Heart right ventricle (tissue), 16 donors: ENCODE measurements around the gene DDX10. TPM values are rescaled to one million over a fixed set of nuclear protein-coding genes. Genes with fewer than 3 reads are reported as not detected.

Experiments
- ATAC-seq, 8 donors: fragments of 200-7000 bp; cut with Tn5 transposase; one replicate each; pipeline ENCODE4 v1.9.1; 2020; ENCODE audit warnings: mild to moderate bottlenecking in 8 of 8, moderate library complexity in 8 of 8, moderate number of reproducible peaks in 1 of 8
- DNase-seq, 2 donors: peaks; one replicate each; pipeline ENCODE4 v3.0.0-alpha.2; 2020
- H3K27ac ChIP-seq, 10 donors: fragments of 200-600 bp; sonication (generic) in 2 of 10; one replicate each; pipeline versions ENCODE4 v1.5.0 to v1.8.0; 2020 to 2022; ENCODE audit warnings: mild to moderate bottlenecking in 3 of 10
- H3K27me3 ChIP-seq, 7 donors: fragments of 200-600 bp; one replicate each; pipeline ENCODE4 v1.8.0; 2021 to 2022; ENCODE audit warnings: mild to moderate bottlenecking in 2 of 7
- H3K36me3 ChIP-seq, 9 donors: fragments of 200-600 bp; sonication (generic) in 1 of 9; one replicate each; pipeline versions ENCODE4 v1.5.0 to v1.8.0; 2020 to 2022; ENCODE audit warnings: mild to moderate bottlenecking in 2 of 9
- H3K4me1 ChIP-seq, 9 donors: fragments of 200-600 bp; sonication (generic) in 1 of 9; one replicate each; pipeline versions ENCODE4 v1.5.0 to v1.8.0; 2020 to 2022; ENCODE audit warnings: mild to moderate bottlenecking in 4 of 9
- H3K4me3 ChIP-seq, 10 donors: fragments of 200-600 bp; sonication (generic) in 2 of 10; one replicate each; pipeline versions ENCODE4 v1.5.0 to v1.8.0; 2020 to 2022; ENCODE audit warnings: mild to moderate bottlenecking in 7 of 10, moderate library complexity in 2 of 10
- H3K9me3 ChIP-seq, 11 donors: fragments of 200-600 bp in 10 of 11; sonication (generic) in 2 of 11; one replicate each; pipeline versions ENCODE4 v1.5.0 to v1.8.0; 2013 to 2022; ENCODE audit warnings: mild to moderate bottlenecking in 2 of 11, control low read depth in 1 of 11, moderate library complexity in 1 of 11
- WGBS, 2 donors: extraction: QIAGEN DNeasy Blood & Tissue Kit; methylation state at CpG; one replicate each; pipeline ENCODE4 v1.1.7; 2013; ENCODE audit warnings: inconsistent platforms in 1 of 2; 5-methylcytosine and 5-hydroxymethylcytosine counted together
- intact Hi-C, 10 donors: fragments of 100-400 bp; cut with DNase I; formaldehyde crosslinking; loops; one replicate each; pipeline versions ENCODE4 v1.11.1 to v1.14.2; 2022
- polyA plus RNA-seq, 2 donors: library from polyadenylated mRNA; stranded (reverse); fragments of 200-250 nt; gene quantifications; one replicate each; pipeline ENCODE4 v1.2.3, GENCODE V29; 2013
- total RNA-seq, 10 donors: library from RNA; stranded (reverse); fragmentation: NEBNext Ultra II Directional in 3 of 10; extraction: Animal tissue kit (Norgen Biotek cat#: 25700) in 3 of 10; gene quantifications; one replicate each; pipeline versions ENCODE4 v1.2.1 to v1.2.4, GENCODE V29; 2021 to 2023
- TF ChIP-seq, protein P1 (sequence below), 9 donors: fragments of 200-600 bp; sonication (generic) in 2 of 9; IDR thresholded peaks; one replicate each; pipeline versions ENCODE4 v1.5.0 to v1.8.0; 2021 to 2022; ENCODE audit warnings: antibody characterized with exemption in 9 of 9, mild to moderate bottlenecking in 5 of 9, moderate library complexity in 1 of 9
- donor health status: Arrhythmogenic right ventricular cardiomyopathy.
- donor health status: ischemic (EF 13 %, LVEDD 7.1; RV severe dilation, severe dysfunction).
- donor health status: healthy with polysubstance abuse.
- donor health status: DM: no; HTN: yes; CAD: no.
- donor health status: DM: no; HTN: no; CAD: no.
- donor health status: ischemic (EF 25% LVEDD 6.9; RV normal size, moderate dysfunction).
- donor health status: ischemic (EF 25% LVEDD 5.7; RV mildly dilated, moderate dysfunction).
- donor health status: healthy.
- donor health status: DM: yes; HTN: yes; CAD: no.
- donor health status: Ischemic cardiomyopathy.
- donor health status: ischemic (EF 35%, LVEDD 5.7; RV mildly dilated, moderate dysfunction).
- donor health status: nonischemic (EF 11% LVEDD 7.7; RV severe dilation, severe dysfunction).
- donor health status: DM: yes; HTN: yes; CAD: no.
- donor health status: PGD.
- donor health status: ischemic (EF 29% LVEDD 5.4; RV normal size, mild dysfunction).
- donor health status: nonischemic (EF 23%, LVEDD 6.1; RV moderate dilation, normal function).

Gene DDX10
- total and polyA plus RNA-seq, 12 donors = 9.3 to 15.3 (median 11.5) TPM

DNA sequence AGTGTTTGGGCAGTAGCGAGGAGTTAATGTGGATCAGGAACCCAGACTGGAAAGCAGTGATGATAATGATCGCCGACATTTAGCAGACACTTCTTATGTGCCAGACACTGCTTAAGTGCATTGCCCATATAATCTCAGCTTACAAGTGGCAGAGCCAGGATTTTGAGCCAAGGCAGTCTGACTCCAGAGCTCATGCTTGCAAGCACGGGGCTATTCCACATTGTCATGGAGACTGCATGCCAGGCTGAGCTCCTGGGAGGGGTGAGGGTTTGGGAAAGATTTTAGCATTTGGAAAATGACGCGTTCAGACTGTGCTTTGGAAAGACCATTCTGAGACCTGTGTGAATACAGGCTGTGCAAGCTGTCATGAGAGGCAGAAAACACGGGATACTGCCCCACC lies 302.7 kb downstream of the DDX10 start:
- 41 to 52% methylated on average over 7 of the region's 7 CpGs for WGBS, 2 donors
- TF ChIP-seq, protein P1, sequence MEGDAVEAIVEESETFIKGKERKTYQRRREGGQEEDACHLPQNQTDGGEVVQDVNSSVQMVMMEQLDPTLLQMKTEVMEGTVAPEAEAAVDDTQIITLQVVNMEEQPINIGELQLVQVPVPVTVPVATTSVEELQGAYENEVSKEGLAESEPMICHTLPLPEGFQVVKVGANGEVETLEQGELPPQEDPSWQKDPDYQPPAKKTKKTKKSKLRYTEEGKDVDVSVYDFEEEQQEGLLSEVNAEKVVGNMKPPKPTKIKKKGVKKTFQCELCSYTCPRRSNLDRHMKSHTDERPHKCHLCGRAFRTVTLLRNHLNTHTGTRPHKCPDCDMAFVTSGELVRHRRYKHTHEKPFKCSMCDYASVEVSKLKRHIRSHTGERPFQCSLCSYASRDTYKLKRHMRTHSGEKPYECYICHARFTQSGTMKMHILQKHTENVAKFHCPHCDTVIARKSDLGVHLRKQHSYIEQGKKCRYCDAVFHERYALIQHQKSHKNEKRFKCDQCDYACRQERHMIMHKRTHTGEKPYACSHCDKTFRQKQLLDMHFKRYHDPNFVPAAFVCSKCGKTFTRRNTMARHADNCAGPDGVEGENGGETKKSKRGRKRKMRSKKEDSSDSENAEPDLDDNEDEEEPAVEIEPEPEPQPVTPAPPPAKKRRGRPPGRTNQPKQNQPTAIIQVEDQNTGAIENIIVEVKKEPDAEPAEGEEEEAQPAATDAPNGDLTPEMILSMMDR (IDR thresholded peaks at IDR 0.05) = no peak
- H3K36me3 ChIP-seq = no peaks in the 10 kb centered on the region
- no peak overlapping the region for H3K4me3 ChIP-seq
- H3K9me3 ChIP-seq = peaks cover 0 to 8% (median 0%) of the 10 kb centered on the region in 11 donors
- ATAC-seq (peak; percentile 80 to 96 (median 92)), DNase-seq (peak; percentile 32 to 66)
- intact Hi-C loops = loop anchor here in 2 of 10 donors (1.0 to 5.0 kb wide), 2 partner anchors 104 to 105 kb away; no protein-coding TSS in a partner anchor
- peak overlapping the region; percentile 20 to 79 (median 66) for H3K27ac ChIP-seq
- no peaks in the 10 kb centered on the region for H3K27me3 ChIP-seq
- peaks cover 0 to 22% (median 0%) of the 10 kb centered on the region in 9 donors for H3K4me1 ChIP-seq

GRCh38 chr11:108970221-108970991 lies 305.5 kb downstream of the DDX10 start:
- no peaks in the 10 kb centered on the region for H3K36me3 ChIP-seq
- H3K9me3 ChIP-seq = peaks cover 0 to 8% (median 0%) of the 10 kb centered on the region in 11 donors
- WGBS, 2 donors = 91 to 96% methylated on average over 6 of the region's 6 CpGs
- DNase-seq = no peak
- intact Hi-C loops = loop anchor here in 1 of 10 donors (10.0 kb wide), 1 partner anchor 94 kb away; no protein-coding TSS in a partner anchor
- no peaks in the 10 kb centered on the region for H3K27me3 ChIP-seq
- no peak overlapping the region for H3K27ac ChIP-seq
- no peak for ATAC-seq
- peaks cover 0 to 25% (median 0%) of the 10 kb centered on the region in 9 donors for H3K4me1 ChIP-seq
- TF ChIP-seq, protein P1 (IDR thresholded peaks at IDR 0.05) = no peak
- no peak overlapping the region for H3K4me3 ChIP-seq

DNA sequence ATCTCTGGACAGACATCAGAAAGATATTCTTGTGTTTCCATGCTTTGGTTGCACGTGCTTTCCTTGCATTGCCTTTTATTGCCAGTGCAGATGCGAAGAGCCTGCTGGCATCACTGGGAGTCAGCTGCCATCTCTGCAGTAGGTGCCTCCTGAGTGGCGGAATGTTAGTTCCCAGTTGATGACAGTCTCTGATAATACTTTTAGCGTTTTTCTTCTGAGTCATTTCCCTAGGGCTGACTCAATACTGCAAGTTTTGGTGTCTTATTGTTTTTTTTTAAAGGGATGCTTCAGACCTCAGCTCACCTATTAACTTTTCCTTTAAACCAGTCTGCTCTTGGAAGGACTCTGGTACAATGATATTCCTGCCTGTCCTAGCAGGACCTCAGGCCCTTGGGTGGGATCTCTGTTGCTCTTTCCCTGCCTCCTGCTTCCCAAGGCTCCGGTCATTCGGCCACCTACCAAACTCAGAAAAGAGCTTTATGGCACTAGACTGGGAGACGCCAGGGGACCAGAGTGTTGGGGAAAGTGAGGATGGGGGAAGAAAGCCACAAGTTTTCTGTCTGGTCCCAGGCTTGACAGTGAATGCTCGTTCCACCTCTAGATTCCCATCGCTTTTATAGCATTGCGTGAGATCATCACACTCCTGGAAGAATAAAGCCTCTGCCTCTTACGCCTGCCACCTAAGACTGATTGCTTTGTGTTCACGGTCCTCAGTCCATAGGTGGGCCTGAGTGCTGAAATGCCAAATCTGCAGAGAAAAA lies 308.7 kb downstream of the DDX10 start:
- no peak for ATAC-seq
- H3K4me1 ChIP-seq = peaks cover 0 to 3% (median 0%) of the 10 kb centered on the region in 9 donors
- H3K27me3 ChIP-seq = no peaks in the 10 kb centered on the region
- H3K4me3 ChIP-seq = no peak overlapping the region
- H3K36me3 ChIP-seq = no peaks in the 10 kb centered on the region
- TF ChIP-seq, protein P1 (IDR thresholded peaks at IDR 0.05) = no peak
- 73% methylated on average over 12 of the region's 12 CpGs for WGBS, 2 donors
- H3K9me3 ChIP-seq = peaks cover 0 to 15% (median 0%) of the 10 kb centered on the region in 11 donors
- H3K27ac ChIP-seq = no peak overlapping the region
- intact Hi-C loops = loop anchor here in 1 of 10 donors (10.0 kb wide), 1 partner anchor 91 kb away; no protein-coding TSS in a partner anchor
- no peak for DNase-seq

DNA sequence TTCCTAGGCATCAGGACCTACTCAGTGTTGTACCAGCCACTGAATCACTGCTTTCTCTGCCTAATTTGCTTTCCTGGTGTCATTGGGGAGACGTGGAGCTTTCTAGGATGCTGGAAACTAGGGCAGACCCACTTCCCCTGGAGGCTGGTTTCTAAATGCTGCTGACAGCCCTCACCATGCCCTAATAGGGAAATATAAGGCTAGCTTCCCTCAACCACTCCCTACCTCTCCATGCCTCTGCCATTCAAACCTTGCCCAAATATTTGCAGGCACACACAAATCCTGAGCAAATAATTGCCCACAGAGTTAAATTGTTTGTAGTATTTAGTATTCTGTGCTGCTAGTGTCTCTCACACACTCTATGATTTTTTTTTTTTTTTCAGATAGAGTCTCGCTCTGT lies 310.2 kb downstream of the DDX10 start:
- ATAC-seq = no peak
- H3K4me3 ChIP-seq = no peak overlapping the region
- intact Hi-C loops = loop anchor here in 3 of 10 donors (5.0 to 10.0 kb wide), 2 partner anchors 90 to 97 kb away; no protein-coding TSS in a partner anchor
- H3K27me3 ChIP-seq = no peaks in the 10 kb centered on the region
- H3K27ac ChIP-seq = peak overlapping the region in 6 of 10 donors; percentile 13 to 62 (median 28)
- H3K36me3 ChIP-seq = no peaks in the 10 kb centered on the region
- DNase-seq = no peak
- H3K4me1 ChIP-seq = peaks cover 0 to 3% (median 0%) of the 10 kb centered on the region in 9 donors
- WGBS, 2 donors = 74 to 78% methylated on average over 2 of the region's 2 CpGs
- peaks cover 0 to 14% (median 0%) of the 10 kb centered on the region in 11 donors for H3K9me3 ChIP-seq
- TF ChIP-seq, protein P1 (IDR thresholded peaks at IDR 0.05) = no peak
